ENCODE data around the gene HSPA13.

HSPA13 gene

DNA sequence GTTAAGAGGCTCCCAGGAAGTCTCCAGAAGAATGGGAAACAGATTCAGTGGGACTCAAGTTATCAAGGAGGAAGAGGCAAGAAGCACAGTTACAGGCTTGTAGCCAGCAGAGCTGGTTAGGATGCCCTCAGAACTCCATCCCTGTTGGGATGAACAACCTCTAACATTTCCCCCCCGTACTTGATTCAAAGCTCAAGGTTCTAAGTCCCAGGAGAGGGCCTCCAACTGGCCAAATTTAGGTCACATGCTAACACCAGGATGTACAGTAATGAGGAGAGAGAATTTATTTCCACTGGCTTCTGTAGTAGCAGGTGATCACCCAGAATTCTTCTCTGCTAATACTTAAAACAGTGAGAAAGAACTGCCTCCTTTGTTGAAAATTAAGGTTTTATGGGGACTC is 22.3 kb upstream of the HSPA13 start:
- Histone ChIP-seq H3K27ac (ENCODE audit: low read length, poor library complexity, severe bottlenecking) (no peak overlapping the region), H3K79me1 (replicated peaks; ENCODE audit: low read length, poor library complexity, severe bottlenecking) (no peaks in the 10 kb centered on the region), H3K14ac (ENCODE audit: low read length in 2 of 2) (no peak overlapping the region), H3K36me3 (ENCODE audit: control insufficient read depth in 1 of 2, insufficient read depth in 2 of 2, low read depth in 1 of 2, low read length in 2 of 2) (no peaks in the 10 kb centered on the region), H2BK12ac (ENCODE audit: low read length in 2 of 2) (no peak overlapping the region), H3K23ac (ENCODE audit: low read length in 2 of 2) (no peak overlapping the region), H4K91ac (ENCODE audit: low read length) (no peak overlapping the region), H3K18ac (ENCODE audit: low read depth in 1 of 2, low read length in 2 of 2) (no peak overlapping the region), H3K4me1 (ENCODE audit: control insufficient read depth, insufficient read depth, low read depth, low read length) (no peaks in the 10 kb centered on the region), H3K9me3 (ENCODE audit: control insufficient read depth, low read length) (no peaks in the 10 kb centered on the region), H3K4ac (ENCODE audit: low read depth in 1 of 2, low read length in 2 of 2) (no peak overlapping the region), H3K27me3 (ENCODE audit: control insufficient read depth in 1 of 2, insufficient read depth in 1 of 2, low read length in 2 of 2) (no peaks in the 10 kb centered on the region), H3K9ac (ENCODE audit: low read length) (no peak overlapping the region), H2BK15ac (ENCODE audit: low read depth, poor library complexity, severe bottlenecking) (no peak overlapping the region), H2AK5ac (ENCODE audit: low read length, severe bottlenecking) (no peak overlapping the region), H4K8ac (ENCODE audit: low read length) (no peak overlapping the region), H2BK5ac (ENCODE audit: low read depth, low read length, poor library complexity, severe bottlenecking) (no peak overlapping the region), H3K4me3 (ENCODE audit: insufficient read depth in 1 of 2, low read depth in 1 of 2, low read length in 2 of 2) (no peak overlapping the region), H3K4me2 (ENCODE audit: low read length, poor library complexity, severe bottlenecking) (no peak overlapping the region), H2BK120ac (ENCODE audit: low read depth, low read length) (no peak overlapping the region), H2AFZ (ENCODE audit: low read depth, low read length) (no peak overlapping the region)
- WGBS = no CpG with 5 or more reads among the region's 1 CpG
- no peak for DNase-seq

DNA sequence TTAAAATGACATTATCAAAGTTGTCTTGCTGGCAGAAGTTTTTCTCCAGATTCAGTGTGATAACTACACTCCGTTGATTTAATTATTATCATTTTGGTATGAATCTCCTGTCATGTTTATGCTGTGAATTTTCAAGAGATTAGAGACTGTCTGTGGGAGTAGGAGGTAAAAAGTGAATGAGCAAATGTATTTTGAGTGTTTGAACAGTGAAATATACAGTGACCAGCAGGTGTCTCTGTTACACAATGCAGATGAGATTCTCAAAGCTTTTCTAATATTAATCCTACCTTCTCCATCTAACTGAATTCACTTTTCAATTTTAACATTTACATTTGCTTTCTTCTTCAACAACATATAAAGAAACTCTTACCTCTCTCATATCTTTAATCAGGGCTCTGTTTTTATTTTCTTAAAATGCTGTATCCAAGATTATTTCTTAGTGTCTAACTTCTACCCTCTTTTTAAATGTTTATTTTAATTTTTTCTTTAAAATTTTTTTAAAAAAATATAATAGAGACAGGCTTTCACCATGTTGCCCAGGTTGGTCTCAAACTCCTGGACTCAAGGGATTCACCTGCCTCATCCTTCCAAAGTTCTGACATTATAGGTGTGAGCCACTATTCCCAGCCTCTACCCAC is 20.9 kb upstream of the HSPA13 start:
- Histone ChIP-seq H4K8ac (ENCODE audit: low read length) (no peak overlapping the region), H3K9ac (ENCODE audit: low read length) (no peak overlapping the region), H3K4me2 (ENCODE audit: low read length, poor library complexity, severe bottlenecking) (no peak overlapping the region), H3K79me1 (replicated peaks; ENCODE audit: low read length, poor library complexity, severe bottlenecking) (no peaks in the 10 kb centered on the region), H3K4ac (ENCODE audit: low read depth in 1 of 2, low read length in 2 of 2) (no peak overlapping the region), H3K18ac (ENCODE audit: low read depth in 1 of 2, low read length in 2 of 2) (no peak overlapping the region), H2AK5ac (ENCODE audit: low read length, severe bottlenecking) (no peak overlapping the region), H3K23ac (ENCODE audit: low read length in 2 of 2) (no peak overlapping the region), H2BK5ac (ENCODE audit: low read depth, low read length, poor library complexity, severe bottlenecking) (no peak overlapping the region), H4K91ac (ENCODE audit: low read length) (no peak overlapping the region), H2BK15ac (ENCODE audit: low read depth, poor library complexity, severe bottlenecking) (no peak overlapping the region), H3K27ac (ENCODE audit: low read length, poor library complexity, severe bottlenecking) (no peak overlapping the region), H3K4me1 (ENCODE audit: control insufficient read depth, insufficient read depth, low read depth, low read length) (no peaks in the 10 kb centered on the region), H3K4me3 (ENCODE audit: insufficient read depth in 1 of 2, low read depth in 1 of 2, low read length in 2 of 2) (no peak overlapping the region), H2AFZ (ENCODE audit: low read depth, low read length) (no peak overlapping the region), H3K27me3 (ENCODE audit: control insufficient read depth in 1 of 2, insufficient read depth in 1 of 2, low read length in 2 of 2) (no peaks in the 10 kb centered on the region), H3K36me3 (ENCODE audit: control insufficient read depth in 1 of 2, insufficient read depth in 2 of 2, low read depth in 1 of 2, low read length in 2 of 2) (no peaks in the 10 kb centered on the region), H2BK120ac (ENCODE audit: low read depth, low read length) (no peak overlapping the region), H3K14ac (ENCODE audit: low read length in 2 of 2) (no peak overlapping the region), H2BK12ac (ENCODE audit: low read length in 2 of 2) (no peak overlapping the region), H3K9me3 (ENCODE audit: control insufficient read depth, low read length) (no peaks in the 10 kb centered on the region)
- DNase-seq = peak; percentile 38
- 33% methylated on average over 1 of the region's 1 CpG for WGBS

DNA sequence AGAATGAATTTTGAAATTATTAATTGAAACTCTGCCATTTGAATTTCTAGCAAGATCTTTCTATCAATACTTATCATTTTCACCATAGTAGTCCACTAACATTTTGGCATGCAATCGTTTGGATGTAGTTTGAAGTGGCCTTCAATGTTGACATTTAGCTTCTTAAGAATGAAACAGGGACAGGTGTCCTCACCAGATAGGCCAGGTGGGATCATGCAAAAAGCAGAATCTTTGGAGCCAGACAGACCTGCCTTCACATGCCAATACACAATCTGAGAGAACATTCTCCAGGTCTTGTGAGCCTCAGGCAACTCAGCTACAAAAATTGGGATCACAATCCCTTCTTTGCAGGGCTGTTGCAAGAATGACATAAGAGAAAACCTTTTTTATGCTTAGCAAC is 18.3 kb upstream of the HSPA13 start:
- H3K27ac ChIP-seq (ENCODE audit: low read length, poor library complexity, severe bottlenecking) = no peak overlapping the region
- no peak overlapping the region for H3K18ac ChIP-seq (ENCODE audit: low read depth in 1 of 2, low read length in 2 of 2)
- H3K27me3 ChIP-seq (ENCODE audit: control insufficient read depth in 1 of 2, insufficient read depth in 1 of 2, low read length in 2 of 2) = no peaks in the 10 kb centered on the region
- no peak overlapping the region for H3K4ac ChIP-seq (ENCODE audit: low read depth in 1 of 2, low read length in 2 of 2)
- H3K9me3 ChIP-seq (ENCODE audit: control insufficient read depth, low read length) = no peaks in the 10 kb centered on the region
- H2BK12ac ChIP-seq (ENCODE audit: low read length in 2 of 2) = no peak overlapping the region
- no peak overlapping the region for H3K14ac ChIP-seq (ENCODE audit: low read length in 2 of 2)
- no peak overlapping the region for H2BK15ac ChIP-seq (ENCODE audit: low read depth, poor library complexity, severe bottlenecking)
- no peak overlapping the region for H2AK5ac ChIP-seq (ENCODE audit: low read length, severe bottlenecking)
- DNase-seq = no peak
- no peaks in the 10 kb centered on the region for H3K79me1 ChIP-seq (replicated peaks; ENCODE audit: low read length, poor library complexity, severe bottlenecking)
- H3K36me3 ChIP-seq (ENCODE audit: control insufficient read depth in 1 of 2, insufficient read depth in 2 of 2, low read depth in 1 of 2, low read length in 2 of 2) = no peaks in the 10 kb centered on the region
- H3K9ac ChIP-seq (ENCODE audit: low read length) = no peak overlapping the region
- 84% methylated on average over 1 of the region's 1 CpG for WGBS
- no peak overlapping the region for H3K4me2 ChIP-seq (ENCODE audit: low read length, poor library complexity, severe bottlenecking)
- no peak overlapping the region for H3K4me3 ChIP-seq (ENCODE audit: insufficient read depth in 1 of 2, low read depth in 1 of 2, low read length in 2 of 2)
- H4K8ac ChIP-seq (ENCODE audit: low read length) = no peak overlapping the region
- H3K23ac ChIP-seq (ENCODE audit: low read length in 2 of 2) = no peak overlapping the region
- no peak overlapping the region for H2AFZ ChIP-seq (ENCODE audit: low read depth, low read length)
- H2BK120ac ChIP-seq (ENCODE audit: low read depth, low read length) = no peak overlapping the region
- H3K4me1 ChIP-seq (ENCODE audit: control insufficient read depth, insufficient read depth, low read depth, low read length) = no peaks in the 10 kb centered on the region
- H2BK5ac ChIP-seq (ENCODE audit: low read depth, low read length, poor library complexity, severe bottlenecking) = no peak overlapping the region
- H4K91ac ChIP-seq (ENCODE audit: low read length) = no peak overlapping the region

DNA sequence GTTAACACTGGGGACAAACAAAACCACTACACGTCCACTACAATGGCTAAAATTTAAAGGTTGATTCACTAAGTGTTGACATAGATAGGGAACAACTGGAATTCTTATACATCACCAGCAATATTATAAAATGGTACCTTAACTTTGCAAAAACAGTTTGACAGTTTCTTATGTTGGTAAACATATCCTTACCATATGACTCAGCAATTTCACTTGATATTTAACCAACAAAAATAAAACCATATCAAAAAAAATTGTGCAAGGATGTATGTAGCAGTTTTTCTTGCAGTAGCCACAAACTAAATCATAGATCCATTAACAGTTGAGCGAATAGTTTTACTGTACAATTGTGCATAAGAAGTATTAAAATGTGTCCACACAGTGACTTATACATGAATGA is 5.3 kb upstream of the HSPA13 start:
- DNase-seq = no peak
- no peak overlapping the region for H2BK120ac ChIP-seq (ENCODE audit: low read depth, low read length)
- H3K27ac ChIP-seq (ENCODE audit: low read length, poor library complexity, severe bottlenecking) = no peak overlapping the region
- H2BK15ac ChIP-seq (ENCODE audit: low read depth, poor library complexity, severe bottlenecking) = no peak overlapping the region
- H3K23ac ChIP-seq (ENCODE audit: low read length in 2 of 2) = no peak overlapping the region
- WGBS = no CpG with 5 or more reads among the region's 2 CpGs
- H3K4me1 ChIP-seq (ENCODE audit: control insufficient read depth, insufficient read depth, low read depth, low read length) = no peaks in the 10 kb centered on the region
- H3K27me3 ChIP-seq (ENCODE audit: control insufficient read depth in 1 of 2, insufficient read depth in 1 of 2, low read length in 2 of 2) = no peaks in the 10 kb centered on the region
- H3K18ac ChIP-seq (ENCODE audit: low read depth in 1 of 2, low read length in 2 of 2) = no peak overlapping the region
- no peak overlapping the region for H3K14ac ChIP-seq (ENCODE audit: low read length in 2 of 2)
- H4K91ac ChIP-seq (ENCODE audit: low read length) = no peak overlapping the region
- no peak overlapping the region for H4K8ac ChIP-seq (ENCODE audit: low read length)
- H3K9ac ChIP-seq (ENCODE audit: low read length) = no peak overlapping the region
- no peak overlapping the region for H3K4me2 ChIP-seq (ENCODE audit: low read length, poor library complexity, severe bottlenecking)
- no peak overlapping the region for H2AFZ ChIP-seq (ENCODE audit: low read depth, low read length)
- no peaks in the 10 kb centered on the region for H3K79me1 ChIP-seq (replicated peaks; ENCODE audit: low read length, poor library complexity, severe bottlenecking)
- no peak overlapping the region for H3K4me3 ChIP-seq (ENCODE audit: insufficient read depth in 1 of 2, low read depth in 1 of 2, low read length in 2 of 2)
- no peaks in the 10 kb centered on the region for H3K9me3 ChIP-seq (ENCODE audit: control insufficient read depth, low read length)
- no peak overlapping the region for H3K4ac ChIP-seq (ENCODE audit: low read depth in 1 of 2, low read length in 2 of 2)
- no peak overlapping the region for H2BK12ac ChIP-seq (ENCODE audit: low read length in 2 of 2)
- no peaks in the 10 kb centered on the region for H3K36me3 ChIP-seq (ENCODE audit: control insufficient read depth in 1 of 2, insufficient read depth in 2 of 2, low read depth in 1 of 2, low read length in 2 of 2)
- H2BK5ac ChIP-seq (ENCODE audit: low read depth, low read length, poor library complexity, severe bottlenecking) = no peak overlapping the region
- no peak overlapping the region for H2AK5ac ChIP-seq (ENCODE audit: low read length, severe bottlenecking)

All from mesenchymal stem cell (in vitro differentiated cells and primary cell).